PC-9 (cell line): ENCODE data around the gene STARD7. TPM values are rescaled to one million over a fixed set of nuclear protein-coding genes. Genes with fewer than 3 reads are reported as not detected.

Experiments
- BruUV-seq: library from RNA; stranded (reverse); fragments of 400-500 nt; replicated peaks from 2 replicates; lab custom pipeline; 2021; lab: Mats Ljungman, UMichigan
- CTCF ChIA-PET: fragments of 300-600 bp; sonication (Branson Sonifier 250); formaldehyde crosslinking; loops from one replicate; lab custom pipeline; 2022; ENCODE audit warnings: antibody characterized with exemption; lab: Charles Lee
- POLR2A ChIA-PET: fragments of 300-600 bp; sonication (Branson Sonifier 250); formaldehyde crosslinking; loops from one replicate; lab custom pipeline; 2022; ENCODE audit warnings: antibody characterized with exemption; ENCODE audit not compliant: unreplicated experiment; lab: Charles Lee
- DNase-seq, 2 experiments: peaks; one replicate each; pipeline versions ENCODE4 v3.0.0 to v3.0.0-alpha.2; 2015 to 2022; ENCODE audit warnings: mixed read lengths in 1 of 2
- H2AFZ ChIP-seq: fragments of 200-600 bp; sonication (generic); 2 replicates; pipeline ENCODE4 v1.8.1; 2017; ENCODE audit warnings: antibody characterized with exemption
- H3F3A ChIP-seq: fragments of 200-600 bp; sonication (generic); 2 replicates; pipeline ENCODE4 v1.8.1; 2017; ENCODE audit warnings: antibody characterized with exemption, mild to moderate bottlenecking, low read depth; ENCODE audit not compliant: insufficient read depth
- H3K27ac ChIP-seq: fragments of 200-600 bp; sonication (generic); 2 replicates; pipeline ENCODE4 v1.6.1; 2016; ENCODE audit warnings: mixed run types
- H3K27me3 ChIP-seq: fragments of 200-600 bp; sonication (generic); 2 replicates; pipeline ENCODE4 v1.6.1; 2016; ENCODE audit warnings: low read depth, mixed run types; ENCODE audit not compliant: insufficient read depth
- H3K36me3 ChIP-seq: fragments of 200-600 bp; sonication (generic); 2 replicates; pipeline ENCODE4 v1.6.1; 2016; ENCODE audit warnings: low read depth, mixed run types
- H3K4me1 ChIP-seq: fragments of 200-600 bp; sonication (generic); replicated peaks from 2 replicates; pipeline ENCODE4 v1.6.1; 2016; ENCODE audit warnings: mixed run types; ENCODE audit not compliant: insufficient read depth
- H3K4me2 ChIP-seq: fragments of 200-600 bp; sonication (generic); 2 replicates; pipeline ENCODE4 v1.6.1; 2017; ENCODE audit warnings: mixed run types
- H3K4me3 ChIP-seq: fragments of 200-600 bp; sonication (generic); 2 replicates; pipeline ENCODE4 v1.6.1; 2016; ENCODE audit warnings: mixed run types
- H3K79me2 ChIP-seq: fragments of 200-600 bp; sonication (generic); 2 replicates; pipeline ENCODE4 v1.6.1; 2017; ENCODE audit warnings: low read depth, mixed run types
- H3K9me2 ChIP-seq: fragments of 200-600 bp; sonication (generic); 2 replicates; pipeline ENCODE4 v1.8.1; 2017; ENCODE audit warnings: mild to moderate bottlenecking; ENCODE audit not compliant: insufficient read depth
- H3K9me3 ChIP-seq: fragments of 200-600 bp; sonication (generic); 2 replicates; pipeline ENCODE4 v1.8.1; 2016; ENCODE audit warnings: low read depth; ENCODE audit not compliant: insufficient read depth
- H4K20me1 ChIP-seq: fragments of 200-600 bp; sonication (generic); 2 replicates; pipeline ENCODE4 v1.8.1; 2017; ENCODE audit not compliant: insufficient read depth
- EZH2 ChIP-seq: fragments of 200-600 bp; sonication (generic); IDR thresholded peaks from 2 replicates; pipeline ENCODE4 v1.8.0; 2017; ENCODE audit warnings: antibody characterized with exemption, low read depth
- intact Hi-C: fragments of 100-400 bp; cut with micrococcal nuclease; formaldehyde crosslinking; loops from one replicate; pipeline ENCODE4 v1.10.0; 2022; ENCODE audit not compliant: unreplicated experiment
- total RNA-seq: library from RNA; stranded (reverse); gene quantifications from 2 replicates; pipeline ENCODE4 v1.2.3, GENCODE V29; 2021
- TF ChIP-seq, protein P1 (sequence below): fragments of 200-600 bp; sonication (generic); conservative IDR thresholded peaks from 2 replicates; pipeline ENCODE4 v1.6.1; 2017; ENCODE audit warnings: mixed run types, antibody characterized with exemption, mild to moderate bottlenecking, moderate library complexity

Gene STARD7
- total RNA-seq, 1 experiment from 2014 or later = 189 TPM

DNA sequence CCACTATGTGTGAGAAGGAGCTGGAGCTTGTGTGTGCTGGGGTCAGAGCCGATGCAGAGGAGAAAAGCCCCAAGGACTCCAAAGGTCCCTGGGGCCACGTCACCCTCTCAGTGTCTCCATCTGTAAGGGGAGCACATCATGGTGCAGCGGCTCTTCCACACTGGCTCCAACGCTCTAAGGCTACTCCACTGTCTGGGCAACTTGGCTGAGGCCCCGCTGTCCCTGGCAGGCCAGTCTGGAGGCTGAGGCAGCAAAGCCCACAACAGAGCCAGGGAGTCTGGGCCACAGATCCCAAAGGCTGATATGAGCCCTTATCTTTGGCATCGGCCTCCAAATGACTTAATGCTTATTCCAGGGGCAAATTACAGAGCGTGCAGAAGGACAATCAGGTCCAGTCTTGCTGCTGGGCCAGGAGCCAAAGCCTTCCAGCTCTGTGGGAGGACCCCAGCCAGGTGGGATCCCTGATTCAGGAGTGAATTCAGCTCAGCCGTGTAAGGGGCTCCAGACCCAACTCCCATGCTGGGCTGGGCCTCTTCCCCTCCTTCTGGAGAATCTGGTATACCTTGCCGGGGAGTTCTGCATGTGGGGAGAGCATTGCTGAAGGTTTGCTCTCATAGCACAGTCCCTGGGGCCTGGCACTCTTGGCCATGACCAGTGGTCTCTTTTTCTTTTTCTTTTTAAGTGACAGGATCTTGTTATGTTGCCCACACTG lies 61.6 kb downstream of the STARD7 start:
- no peak overlapping the region for H3K27ac ChIP-seq
- H2AFZ ChIP-seq = no peak overlapping the region
- H3K4me1 ChIP-seq = peaks cover 13% of the 10 kb centered on the region
- H3K79me2 ChIP-seq = peaks cover 12% of the 10 kb centered on the region; the same call in 1 of the 2 replicates
- no peak overlapping the region for H3K4me3 ChIP-seq
- DNase-seq = no peak
- intact Hi-C loops = no loop called here
- no peaks in the 10 kb centered on the region; the same call in 1 of the 2 replicates for H3K36me3 ChIP-seq
- no peaks in the 10 kb centered on the region for H3K9me3 ChIP-seq
- H4K20me1 ChIP-seq = no peaks in the 10 kb centered on the region
- H3F3A ChIP-seq = peaks cover 20% of the 10 kb centered on the region; the same call in 1 of the 2 replicates
- CTCF ChIA-PET = interaction anchor here (0.6 kb wide), 1 partner anchor 283 kb away, joined by 17 read pairs; no protein-coding TSS in a partner anchor
- POLR2A ChIA-PET = no interaction called here
- no peaks in the 10 kb centered on the region for H3K27me3 ChIP-seq
- TF ChIP-seq EZH2 = no peak
- TF ChIP-seq, protein P1, sequence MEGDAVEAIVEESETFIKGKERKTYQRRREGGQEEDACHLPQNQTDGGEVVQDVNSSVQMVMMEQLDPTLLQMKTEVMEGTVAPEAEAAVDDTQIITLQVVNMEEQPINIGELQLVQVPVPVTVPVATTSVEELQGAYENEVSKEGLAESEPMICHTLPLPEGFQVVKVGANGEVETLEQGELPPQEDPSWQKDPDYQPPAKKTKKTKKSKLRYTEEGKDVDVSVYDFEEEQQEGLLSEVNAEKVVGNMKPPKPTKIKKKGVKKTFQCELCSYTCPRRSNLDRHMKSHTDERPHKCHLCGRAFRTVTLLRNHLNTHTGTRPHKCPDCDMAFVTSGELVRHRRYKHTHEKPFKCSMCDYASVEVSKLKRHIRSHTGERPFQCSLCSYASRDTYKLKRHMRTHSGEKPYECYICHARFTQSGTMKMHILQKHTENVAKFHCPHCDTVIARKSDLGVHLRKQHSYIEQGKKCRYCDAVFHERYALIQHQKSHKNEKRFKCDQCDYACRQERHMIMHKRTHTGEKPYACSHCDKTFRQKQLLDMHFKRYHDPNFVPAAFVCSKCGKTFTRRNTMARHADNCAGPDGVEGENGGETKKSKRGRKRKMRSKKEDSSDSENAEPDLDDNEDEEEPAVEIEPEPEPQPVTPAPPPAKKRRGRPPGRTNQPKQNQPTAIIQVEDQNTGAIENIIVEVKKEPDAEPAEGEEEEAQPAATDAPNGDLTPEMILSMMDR = no peak
- no peak overlapping the region for H3K4me2 ChIP-seq
- no TSS peak for BruUV-seq
- H3K9me2 ChIP-seq = no peaks in the 10 kb centered on the region

DNA sequence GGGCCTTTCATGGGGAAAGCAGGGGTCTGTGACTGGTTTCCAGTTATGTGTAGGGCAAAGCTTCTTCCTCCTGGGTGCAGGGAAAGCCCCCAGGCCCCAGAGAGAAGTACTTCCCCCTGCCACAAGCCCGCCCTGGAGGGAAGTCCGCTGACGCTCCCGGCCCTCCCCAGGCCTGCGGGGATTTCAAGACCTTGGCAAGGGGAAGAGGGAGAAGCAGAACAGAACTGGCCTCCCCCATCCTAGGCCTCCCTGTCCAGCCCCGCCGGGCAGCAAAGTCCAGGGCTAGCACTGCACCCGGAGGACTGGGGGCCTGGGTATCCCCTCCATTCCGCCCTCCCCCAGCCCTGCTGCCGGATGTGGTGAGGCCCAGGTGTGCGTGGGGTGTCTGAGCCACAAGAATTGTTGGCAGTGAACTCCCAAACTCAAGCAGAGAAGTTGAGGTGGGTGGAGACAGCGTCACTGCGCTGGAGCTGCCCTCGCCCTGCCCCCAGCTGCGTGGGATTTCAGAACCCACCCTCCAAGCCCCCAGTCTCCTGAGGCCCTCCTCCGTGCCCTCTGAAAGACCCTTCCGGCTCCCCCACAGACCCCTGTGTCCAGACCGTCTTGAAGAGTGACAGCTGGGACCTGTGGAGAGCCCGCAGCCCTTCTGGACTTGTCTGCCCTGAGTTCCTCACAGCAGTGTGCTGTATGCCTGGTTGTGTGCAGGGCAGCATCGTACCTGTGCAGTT lies 62.3 kb downstream of the STARD7 start:
- no peak overlapping the region for H3K27ac ChIP-seq
- no peak for DNase-seq
- H3K27me3 ChIP-seq = no peaks in the 10 kb centered on the region
- TF ChIP-seq, protein P1 = no peak
- TF ChIP-seq EZH2 = no peak
- H3K4me1 ChIP-seq = peaks cover 13% of the 10 kb centered on the region
- peaks cover 12% of the 10 kb centered on the region; the same call in 1 of the 2 replicates for H3K79me2 ChIP-seq
- intact Hi-C loops = no loop called here
- H3K36me3 ChIP-seq = no peaks in the 10 kb centered on the region; the same call in 1 of the 2 replicates
- H3K4me2 ChIP-seq = peak overlapping the region; percentile 92; the same call in 1 of the 2 replicates
- no peaks in the 10 kb centered on the region for H3K9me2 ChIP-seq
- H3K4me3 ChIP-seq = no peak overlapping the region
- H3K9me3 ChIP-seq = no peaks in the 10 kb centered on the region
- H2AFZ ChIP-seq = no peak overlapping the region
- H3F3A ChIP-seq = peaks cover 20% of the 10 kb centered on the region; the same call in 1 of the 2 replicates
- BruUV-seq = no TSS peak
- CTCF ChIA-PET = no interaction called here
- H4K20me1 ChIP-seq = no peaks in the 10 kb centered on the region
- POLR2A ChIA-PET = no interaction called here

DNA sequence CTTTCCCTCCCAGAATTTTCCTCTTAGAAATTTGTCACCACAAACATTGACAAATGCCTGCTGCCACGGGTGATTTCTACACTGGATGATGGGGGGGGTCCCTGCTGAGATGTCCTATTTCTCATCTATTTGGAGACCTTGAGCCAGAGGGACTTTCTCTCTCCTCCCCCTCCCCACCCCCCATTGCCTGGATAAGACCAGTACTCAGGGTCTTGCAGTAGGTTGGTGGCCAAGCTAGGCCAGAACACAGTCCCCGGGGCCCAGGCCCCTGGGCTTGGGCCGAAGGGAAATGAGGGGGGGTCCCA lies 62.8 kb downstream of the STARD7 start:
- Histone ChIP-seq H3K9me2 (no peaks in the 10 kb centered on the region), H3K4me3 (peak overlapping the region; percentile 73; the same call in 1 of the 2 replicates), H3K4me1 (peaks cover 13% of the 10 kb centered on the region), H3K79me2 (peaks cover 12% of the 10 kb centered on the region; the same call in 1 of the 2 replicates), H4K20me1 (no peaks in the 10 kb centered on the region), H3K9me3 (no peaks in the 10 kb centered on the region), H3K4me2 (peak overlapping the region; percentile 92), H3F3A (peaks cover 20% of the 10 kb centered on the region; the same call in 1 of the 2 replicates), H3K27me3 (no peaks in the 10 kb centered on the region), H2AFZ (peak overlapping the region; percentile 88), H3K27ac (no peak overlapping the region), H3K36me3 (no peaks in the 10 kb centered on the region; the same call in 1 of the 2 replicates)
- TF ChIP-seq, protein P1 = no peak
- TF ChIP-seq EZH2 = no peak
- no peak for DNase-seq
- CTCF ChIA-PET = no interaction called here
- BruUV-seq = TSS peak; percentile 68
- intact Hi-C loops = loop anchor here (2.0 kb wide), 1 partner anchor 63 kb away; the partner anchor contains the start of gene STARD7
- POLR2A ChIA-PET = no interaction called here
